GM20431 (cell line): Measurements from ENCODE around the gene RTP5.
"Not testable (repeated sequence)": the region's sequence is repeated elsewhere in the genome, so short reads cannot be mapped to it uniquely, and the experiment has no call there.

Experiments used
- in situ Hi-C: fragments of 300-500 bp; cut with MseI, MboI; formaldehyde crosslinking; loops from one replicate; pipeline ENCODE4 v1.15.0; 2020; ENCODE audit warnings: low sequenced_read_pairs; ENCODE audit not compliant: unreplicated experiment

RTP5 gene

DNA sequence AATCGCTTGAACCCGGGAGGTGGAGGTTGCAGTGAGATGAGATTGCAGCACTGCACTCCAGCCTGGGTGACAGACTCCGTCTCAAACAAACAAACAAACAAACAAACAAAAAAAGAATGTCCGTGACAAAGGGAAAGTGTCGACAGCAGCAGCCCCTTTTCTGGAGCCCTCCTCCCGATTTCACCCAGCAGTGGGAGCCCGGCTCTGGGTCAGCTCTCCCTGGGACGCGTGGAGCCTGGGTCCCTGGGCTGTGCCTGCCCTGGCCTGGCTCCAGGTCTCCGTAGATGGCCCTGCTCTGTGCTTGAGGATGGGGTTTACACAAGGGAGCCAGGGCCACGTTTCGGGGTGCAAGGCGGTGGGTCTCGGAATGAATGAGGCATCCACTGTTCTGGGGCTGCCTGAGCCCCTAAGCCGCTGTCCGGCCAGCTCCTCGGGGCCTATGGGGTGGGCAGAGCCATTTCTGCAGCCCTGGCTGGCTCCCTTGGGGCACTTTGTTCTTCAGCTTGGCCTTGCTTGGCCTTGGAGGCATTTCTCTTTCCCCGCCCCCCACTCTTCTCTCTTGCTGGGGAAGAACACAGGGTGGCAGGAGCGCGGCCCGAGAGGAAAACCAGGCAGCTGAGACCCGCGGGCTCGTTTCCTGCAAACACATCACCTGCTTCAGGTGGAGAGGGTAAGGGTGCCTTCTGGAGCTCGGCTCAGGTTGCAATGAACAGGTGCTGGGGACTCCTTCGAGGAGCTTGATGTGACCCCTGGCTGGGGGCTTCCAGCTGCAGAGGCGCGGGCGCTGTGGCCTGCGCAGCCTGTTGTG is 29.1 kb downstream of the RTP5 start:
- in situ Hi-C loops = no loop called here

DNA sequence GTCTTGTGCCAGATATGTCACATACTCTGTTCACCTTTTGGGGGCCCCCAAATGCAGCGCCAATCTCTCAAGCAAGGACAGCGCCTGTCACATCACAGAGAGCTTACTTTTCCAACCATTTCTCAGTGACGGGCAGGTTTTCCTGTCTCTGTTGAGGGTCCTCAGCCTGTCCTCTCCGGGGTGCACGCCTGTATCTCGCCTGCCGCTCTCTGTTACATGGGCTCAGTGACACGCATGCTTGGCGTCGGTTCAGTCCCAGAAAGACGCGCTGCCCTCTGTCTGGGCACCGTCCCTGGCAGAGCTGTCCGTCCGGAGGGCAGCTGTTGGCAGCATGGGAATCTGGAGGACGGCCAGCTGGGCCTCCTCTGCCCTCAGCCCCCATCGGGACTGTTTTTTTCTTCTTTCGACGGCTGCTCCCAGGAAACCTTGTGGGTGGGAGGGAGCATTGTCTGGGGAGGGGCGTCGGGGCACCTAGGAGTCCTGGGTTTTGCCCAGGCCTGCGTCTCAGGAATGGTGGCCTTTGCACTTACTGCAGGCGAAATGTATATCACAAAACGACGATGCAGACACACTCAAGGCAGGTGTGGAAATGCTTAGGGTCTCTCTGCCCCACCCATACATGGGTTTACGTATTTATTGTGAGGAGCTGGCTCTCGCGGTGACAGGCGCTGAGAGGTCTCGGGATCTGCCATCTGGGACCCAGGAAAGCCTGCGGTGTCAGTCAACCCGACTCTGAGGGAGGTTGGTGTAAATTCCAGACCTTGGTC is 30.9 kb downstream of the RTP5 start:
- in situ Hi-C loops = no loop called here

DNA sequence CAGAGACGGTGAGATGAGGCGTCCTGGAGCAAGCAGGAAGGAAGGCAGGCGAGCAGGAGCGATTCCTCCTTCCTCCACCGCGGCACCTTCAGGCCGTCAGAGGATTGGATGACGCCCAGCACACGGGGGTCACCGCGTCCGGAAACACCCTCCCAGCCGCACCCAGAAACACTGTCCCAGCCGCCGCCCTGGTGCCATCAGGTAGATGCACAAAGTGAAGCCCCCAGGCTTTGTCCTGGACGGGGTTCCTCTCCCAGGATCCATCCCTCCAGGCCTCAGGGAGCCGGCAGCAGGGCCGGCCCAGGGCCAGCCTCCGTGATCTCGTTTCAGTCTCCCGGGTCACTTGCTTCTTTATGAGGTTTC is 31.5 kb downstream of the RTP5 start:
- in situ Hi-C loops = no loop called here

DNA sequence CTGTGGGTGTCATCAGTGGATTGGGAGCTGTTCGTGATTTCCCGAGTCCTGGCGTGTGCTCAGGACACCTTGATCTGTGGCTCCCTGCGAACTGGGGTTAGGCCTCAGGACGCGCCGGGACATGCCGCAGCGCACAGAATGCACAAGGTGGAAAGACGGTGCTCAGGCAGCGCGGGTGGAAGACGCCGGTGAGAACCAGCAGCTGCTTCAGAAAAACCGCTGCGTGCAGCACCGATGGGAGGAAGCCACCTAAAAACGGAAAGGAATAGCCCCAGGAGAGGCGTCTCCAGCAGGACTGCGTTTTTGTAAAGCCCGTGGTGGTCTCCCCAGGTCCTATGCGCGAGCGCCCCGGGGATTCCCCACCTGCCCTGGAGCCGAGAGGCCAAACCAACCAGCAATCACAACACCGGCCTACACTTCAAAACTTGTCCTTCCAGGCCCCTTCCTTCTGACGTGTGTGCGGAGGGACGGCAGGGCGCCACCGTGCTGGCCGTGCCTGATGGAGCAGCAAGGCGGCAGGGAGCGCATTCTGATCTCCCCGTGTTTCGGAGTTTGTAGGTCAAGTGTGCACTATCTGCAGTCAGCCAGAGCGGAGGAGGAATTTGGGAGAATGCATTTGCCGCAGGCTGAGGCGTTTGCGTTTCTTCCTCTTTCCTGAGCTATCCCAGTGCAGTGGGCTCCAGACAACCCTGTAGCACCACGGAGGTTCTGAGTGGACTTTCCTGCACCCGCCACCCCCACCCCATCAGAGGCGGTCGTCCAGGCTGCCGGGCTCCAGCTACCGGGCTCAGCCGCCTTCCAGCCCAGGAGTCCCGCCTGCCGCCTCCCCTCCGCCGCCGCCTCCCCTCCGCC is 32.2 kb downstream of the RTP5 start:
- in situ Hi-C loops = no loop called here

DNA sequence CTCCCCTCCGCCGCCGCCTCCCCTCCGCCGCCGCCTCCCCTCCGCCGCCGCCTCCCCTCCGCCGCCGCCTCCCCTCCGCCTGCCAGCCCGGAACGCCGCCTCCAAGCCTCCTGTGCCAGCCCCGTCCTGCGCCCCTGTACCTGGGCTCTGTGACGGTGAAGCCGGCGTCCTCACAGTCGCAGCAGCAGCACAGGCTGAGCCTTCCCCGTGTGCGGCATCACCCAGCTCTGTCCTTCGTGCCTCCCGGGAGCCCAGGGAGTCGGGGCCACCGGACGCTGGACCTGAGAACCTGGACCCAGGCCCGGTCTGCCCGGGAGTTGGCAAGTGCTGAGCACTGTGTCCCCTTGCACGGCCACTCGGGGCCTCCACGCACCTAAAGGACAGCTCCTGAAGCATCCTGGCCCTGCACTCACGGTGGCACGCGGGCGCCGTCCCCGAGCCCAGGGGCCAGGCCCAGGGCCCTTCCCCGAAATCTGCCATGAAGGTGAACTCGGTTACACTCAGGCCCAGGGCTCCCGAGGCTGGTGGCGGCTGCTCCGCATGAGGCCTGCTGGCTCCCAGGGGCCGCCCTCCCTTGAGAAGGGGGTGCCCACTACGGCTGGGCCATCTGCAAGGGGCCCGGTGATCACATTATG is 32.9 kb downstream of the RTP5 start:
- in situ Hi-C loops = no loop called here

DNA sequence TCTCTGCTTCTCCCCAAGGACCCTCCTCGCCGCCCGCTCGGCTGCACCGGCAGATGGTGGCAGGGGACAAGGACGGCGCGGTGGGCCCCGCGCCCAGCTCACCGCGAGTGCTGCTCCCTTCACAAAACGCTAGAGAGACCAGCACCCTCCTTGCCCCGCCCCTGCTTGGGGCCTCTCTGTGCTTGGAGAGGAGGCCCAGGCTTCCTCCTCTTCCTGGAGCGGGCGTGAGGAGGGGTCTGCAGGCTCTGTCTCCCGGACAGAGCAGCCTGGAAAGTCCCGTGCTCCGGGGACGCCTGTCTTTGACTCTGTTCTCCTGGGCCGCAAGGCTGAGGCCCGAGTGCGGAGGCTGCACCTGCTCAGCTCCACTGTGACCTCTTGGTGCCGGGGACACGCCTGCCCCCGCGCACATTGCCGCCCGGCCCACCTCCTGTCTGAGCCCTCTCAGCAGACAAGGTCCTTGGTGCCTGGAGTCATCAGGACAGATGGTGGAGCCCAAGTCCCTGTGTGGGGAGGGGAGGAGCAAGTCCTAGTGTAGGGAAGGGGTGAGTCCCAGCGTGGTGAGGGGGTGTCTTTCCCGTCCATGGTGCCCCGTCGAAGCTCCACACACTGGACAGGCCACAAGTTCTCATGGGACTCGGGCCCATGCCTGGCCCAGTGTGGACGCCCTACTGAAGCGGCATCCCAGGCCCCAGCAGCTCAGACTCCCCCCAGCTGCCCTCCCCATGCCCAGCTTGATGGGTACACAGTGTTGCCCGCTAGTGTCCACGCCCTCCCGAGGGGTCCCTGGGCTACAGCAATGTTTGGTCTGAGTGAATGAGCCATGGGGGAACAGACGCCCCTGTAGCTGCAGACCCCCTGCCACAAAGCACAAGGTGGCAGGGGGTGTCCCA is 33.8 kb downstream of the RTP5 start:
- in situ Hi-C loops = no loop called here

DNA sequence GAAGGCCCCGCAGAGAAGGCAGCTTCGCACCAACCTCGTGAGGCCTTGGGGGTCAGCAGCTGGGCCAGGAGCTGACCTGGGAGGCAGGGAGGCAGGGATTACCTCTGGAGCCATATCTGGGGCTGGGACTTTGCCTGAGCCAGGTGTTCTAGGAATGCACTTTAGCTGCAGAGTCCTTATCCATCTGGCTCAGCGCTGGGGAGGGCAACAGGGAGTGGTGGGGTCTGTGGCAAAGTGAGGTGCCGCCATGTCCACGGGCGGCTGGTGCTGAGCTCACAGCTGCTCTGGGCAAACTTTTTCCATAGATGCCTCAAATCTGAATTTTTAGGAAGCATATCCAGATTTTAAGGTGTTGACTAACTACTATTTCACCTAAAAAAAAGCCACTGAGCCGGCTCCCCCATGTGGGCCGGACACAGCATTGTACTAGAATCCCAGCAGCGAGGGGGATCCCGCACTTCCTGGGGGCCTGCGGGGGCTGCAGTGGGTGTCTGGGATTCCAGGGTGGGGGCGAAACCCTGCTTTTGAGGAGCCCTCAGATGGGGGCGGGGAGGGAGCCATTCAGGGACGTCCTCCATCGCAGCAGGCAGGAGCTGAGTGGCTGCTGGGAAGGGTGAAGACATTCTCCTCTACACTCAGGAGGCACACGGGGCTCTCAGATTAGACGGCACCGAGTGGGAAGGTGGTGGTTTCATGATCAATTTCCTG is 34.6 kb downstream of the RTP5 start:
- in situ Hi-C loops = no loop called here

DNA sequence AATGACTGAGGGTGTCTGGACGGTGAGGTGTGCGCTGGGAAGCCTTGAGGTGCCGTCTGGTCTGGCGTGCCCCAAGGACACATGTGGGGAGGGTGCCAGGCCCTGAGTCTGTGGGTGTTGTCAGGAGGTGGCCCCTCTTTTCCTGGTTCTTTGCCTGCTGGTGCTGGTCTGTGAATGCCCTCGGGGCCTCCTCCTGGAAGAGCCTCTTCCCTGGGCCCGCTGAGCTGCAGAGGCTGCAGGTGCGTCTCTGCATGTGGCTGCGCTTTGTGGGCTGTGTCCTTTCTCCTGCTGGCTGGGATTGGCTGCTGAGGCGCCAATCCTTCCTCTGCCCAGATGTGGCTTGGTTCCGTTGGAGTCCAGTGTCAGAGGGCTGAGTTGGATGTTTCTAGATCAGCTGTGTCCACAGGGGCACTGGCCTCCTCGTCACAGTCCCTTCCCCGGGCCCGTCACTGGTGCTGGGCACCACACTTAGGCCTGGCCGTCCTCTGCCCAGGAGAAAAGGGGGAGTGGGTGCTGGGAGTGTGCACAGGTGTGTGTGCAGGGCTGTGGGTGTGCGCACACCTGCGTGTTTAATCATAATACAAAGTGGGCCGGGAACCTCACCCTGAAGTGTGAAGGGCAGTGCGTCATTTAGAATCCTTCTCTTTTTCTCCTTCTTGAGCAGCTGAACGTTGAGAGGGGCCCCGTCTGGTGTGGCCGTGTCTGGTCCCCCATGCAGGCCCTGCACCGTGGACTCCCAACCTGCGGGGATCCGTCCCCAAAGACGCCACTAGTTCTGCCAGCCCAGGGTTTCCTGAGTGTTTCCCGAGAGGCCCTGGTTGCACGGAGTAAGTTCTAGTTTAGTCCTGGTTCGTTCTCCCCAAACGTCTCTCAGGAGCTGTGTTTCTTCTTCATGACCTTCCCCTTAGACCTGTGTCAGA is 35.5 kb downstream of the RTP5 start:
- in situ Hi-C loops = no loop called here

DNA sequence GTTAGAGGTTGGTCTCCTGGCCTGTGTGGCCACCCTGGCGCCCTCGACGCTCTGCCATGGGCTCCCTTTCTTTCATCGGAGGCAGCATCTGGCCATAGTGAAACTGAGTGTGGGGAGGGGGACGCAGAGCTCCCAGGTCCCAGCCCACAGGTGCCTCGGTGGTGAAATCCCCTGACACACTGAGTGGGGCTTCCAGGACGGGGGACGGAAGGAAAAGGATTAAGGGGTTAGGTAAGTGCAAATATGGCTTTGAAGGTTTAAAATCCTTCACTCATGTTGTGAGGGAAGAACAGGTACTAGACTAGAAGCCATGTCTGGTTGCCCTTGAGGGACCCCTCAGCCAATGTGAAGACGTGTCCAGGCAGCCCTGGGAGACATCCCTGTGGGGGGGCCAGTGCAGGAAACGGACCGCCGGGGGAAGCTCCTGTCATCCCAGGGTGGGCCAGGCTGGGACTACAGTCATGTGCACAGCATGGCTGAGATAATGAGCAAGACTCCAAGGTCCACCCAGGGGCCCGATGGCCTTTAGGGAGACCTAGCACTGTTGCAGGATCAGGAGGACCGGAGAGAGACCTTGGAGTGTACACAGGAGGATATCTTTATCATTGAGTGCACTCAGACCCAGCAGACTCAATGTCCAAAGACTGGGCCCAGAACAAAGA is 36.3 kb downstream of the RTP5 start:
- in situ Hi-C loops = no loop called here

DNA sequence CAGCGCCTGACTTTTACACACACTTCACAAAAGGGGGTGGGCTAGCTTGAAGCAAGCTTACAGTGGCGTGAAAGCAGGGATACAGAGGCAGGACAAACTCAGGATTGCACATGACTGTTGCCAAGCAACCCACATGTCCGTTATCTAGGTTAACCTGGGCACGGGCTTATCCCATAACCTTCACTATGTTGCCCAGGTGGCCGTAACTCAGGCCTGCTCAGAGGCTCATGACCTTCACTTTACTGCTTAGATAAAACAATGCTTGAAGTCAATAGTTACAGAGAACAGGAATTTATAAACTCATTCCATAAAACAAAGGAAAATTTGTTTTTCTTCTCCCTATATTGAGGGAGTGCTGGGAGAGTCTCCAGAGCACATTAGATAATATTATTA is 36.8 kb downstream of the RTP5 start:
- in situ Hi-C loops = not testable (repeated sequence)

DNA sequence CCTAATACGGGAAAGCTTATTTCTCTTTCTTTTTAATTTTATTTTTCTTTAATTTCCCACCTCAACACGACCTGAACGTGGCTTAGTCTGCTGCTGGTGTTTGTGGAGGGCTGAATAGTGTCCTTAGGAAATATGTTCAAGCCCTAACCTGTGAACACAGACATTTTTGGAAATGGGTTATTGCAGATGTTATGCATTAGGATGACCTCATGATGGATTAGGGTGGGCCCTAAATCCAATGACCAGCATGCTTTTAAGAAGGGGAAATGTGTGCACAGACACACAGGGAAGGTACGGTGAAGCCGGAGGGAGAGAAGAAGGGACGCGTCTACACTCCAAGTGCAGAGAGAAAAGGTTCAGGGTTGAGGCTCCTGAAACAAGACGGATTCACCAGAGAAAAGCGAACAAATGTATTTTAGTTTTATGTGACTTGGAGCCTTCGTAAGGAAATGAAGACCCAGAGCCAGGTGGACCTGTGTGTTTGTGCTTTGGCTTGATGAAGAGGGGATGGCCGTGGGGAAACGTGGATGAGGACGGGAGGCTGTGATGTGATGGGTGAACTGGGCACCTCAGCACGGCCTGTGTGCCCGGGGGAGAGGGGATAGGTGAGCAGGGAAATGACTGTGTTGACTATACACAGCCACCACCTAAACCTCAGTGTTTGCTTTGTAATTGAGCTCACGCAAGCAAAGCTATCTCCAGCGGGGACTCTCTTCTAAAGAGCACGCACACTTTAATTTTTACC is 37.5 kb downstream of the RTP5 start:
- in situ Hi-C loops = no loop called here

DNA sequence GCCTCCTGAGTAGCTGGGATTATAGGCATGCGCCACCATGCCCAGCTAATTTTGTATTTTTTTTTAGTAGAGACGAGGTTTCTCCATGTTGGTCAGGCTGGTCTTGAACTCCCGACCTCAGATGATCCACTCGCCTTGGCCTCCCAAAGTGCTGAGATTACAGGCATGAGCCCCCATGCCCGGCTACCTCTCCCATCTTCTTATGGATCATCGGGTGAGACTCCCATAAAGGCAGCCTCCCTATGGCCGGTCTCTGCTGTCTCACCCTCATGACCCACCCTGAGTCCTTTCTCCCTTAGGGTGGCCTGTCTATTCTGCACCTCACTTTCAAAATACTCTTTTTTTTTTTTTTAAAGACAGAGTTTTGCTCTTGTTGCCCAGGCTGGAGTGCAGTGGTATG is 38.3 kb downstream of the RTP5 start:
- in situ Hi-C loops = not testable (repeated sequence)

DNA sequence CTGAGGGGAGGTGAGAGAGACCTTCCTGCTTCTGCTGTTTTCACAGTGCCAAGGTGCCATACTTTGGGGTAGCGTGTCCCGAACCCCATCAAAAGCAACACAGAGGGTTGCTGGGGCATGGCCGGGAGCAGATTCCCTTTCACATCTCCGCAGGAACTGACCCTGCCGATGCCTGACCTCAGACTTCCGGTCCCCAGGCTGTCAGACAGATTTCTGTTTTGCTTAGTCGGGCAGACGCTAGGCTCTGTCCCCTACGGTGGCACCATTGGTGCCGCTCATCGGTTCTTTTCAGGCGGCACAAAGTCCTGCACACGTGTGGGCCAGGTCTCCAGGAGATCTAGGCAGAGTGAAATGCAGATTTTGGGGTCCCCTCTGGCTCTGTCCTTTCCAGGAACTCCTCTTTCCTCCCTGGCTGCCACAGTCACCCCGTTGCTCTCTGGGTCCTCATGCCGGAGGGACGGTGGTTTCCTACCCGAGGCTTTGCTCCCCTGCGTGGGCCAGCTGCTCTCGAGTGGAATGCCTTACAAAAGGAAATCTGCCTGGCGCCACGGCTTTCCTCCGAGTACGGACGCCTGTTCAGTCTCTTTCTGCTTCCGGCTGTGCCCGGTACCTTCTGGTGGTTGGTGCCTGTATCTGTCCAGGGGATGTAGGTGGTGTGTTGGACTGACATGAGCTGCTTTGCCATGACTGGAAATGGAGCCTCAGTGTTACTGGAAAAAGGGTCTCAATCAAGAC is 39.3 kb downstream of the RTP5 start:
- in situ Hi-C loops = no loop called here

DNA sequence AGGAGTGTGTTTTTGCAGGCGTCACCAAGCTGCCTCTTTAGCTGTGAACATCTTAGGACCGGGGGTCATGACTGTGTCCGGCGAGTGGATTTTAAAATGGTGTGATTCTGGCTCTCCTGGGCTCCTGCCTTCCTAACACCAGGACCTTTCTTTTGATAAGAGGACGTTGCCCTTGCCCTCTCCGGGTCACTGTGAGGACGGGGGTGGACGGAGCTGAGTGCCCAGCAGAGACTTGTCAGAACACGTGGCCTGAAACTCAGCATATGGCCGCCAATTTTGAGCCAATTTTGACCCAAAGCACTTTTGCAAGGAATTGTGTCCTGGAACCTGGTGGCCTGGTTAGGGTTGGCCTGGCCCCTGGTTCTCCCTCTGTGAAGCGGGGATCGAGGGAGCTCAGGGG is 40.2 kb downstream of the RTP5 start:
- in situ Hi-C loops = no loop called here

DNA sequence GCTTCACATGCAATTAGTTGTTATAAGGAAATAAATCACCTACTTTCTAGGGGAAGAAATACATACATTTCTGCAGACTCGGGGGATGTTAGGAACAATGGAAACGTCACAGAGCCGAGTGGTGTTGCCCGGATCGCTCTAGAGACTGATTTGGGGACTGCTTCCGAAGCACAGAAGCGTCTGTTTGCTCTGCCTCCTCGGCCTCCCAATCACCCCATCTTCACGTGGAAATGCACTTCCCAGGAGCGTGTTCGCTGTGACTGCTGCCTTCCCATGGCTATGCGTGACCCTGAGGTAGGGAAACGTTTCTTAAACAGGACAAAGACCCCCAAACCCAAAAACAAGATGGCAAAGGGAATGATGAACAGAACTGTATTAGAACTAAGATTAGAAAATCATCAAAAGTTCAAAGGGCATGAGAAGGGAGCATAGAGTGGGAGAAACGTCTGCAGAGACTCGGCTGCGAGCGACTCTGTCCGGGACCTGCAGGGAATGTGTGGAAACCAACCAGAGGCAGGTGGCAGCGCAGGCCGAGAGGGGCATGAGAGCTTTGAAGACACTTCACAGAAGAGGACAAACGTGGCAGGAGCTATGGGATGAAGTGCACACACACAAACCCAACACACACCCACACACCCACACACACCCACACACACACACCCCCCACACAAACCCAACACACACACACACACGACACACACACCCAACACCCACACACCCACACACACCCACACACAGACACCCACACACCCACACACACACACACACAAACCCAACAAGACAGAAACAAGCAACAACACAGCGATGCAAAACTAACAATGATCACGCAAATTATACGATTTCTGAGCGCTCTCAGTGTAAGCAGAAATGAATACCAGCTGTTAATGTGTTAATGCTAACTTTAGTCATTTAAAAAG is 41.3 kb downstream of the RTP5 start:
- in situ Hi-C loops = no loop called here
